ENCODE results near the gene ZNF516. TPM values are rescaled to one million over a fixed set of nuclear protein-coding genes. Genes with fewer than 3 reads are reported as not detected.

The ZNF516 gene
- total and polyA plus RNA-seq, 4 donors, result 2.5 to 12.2 (median 7.6) TPM

DNA sequence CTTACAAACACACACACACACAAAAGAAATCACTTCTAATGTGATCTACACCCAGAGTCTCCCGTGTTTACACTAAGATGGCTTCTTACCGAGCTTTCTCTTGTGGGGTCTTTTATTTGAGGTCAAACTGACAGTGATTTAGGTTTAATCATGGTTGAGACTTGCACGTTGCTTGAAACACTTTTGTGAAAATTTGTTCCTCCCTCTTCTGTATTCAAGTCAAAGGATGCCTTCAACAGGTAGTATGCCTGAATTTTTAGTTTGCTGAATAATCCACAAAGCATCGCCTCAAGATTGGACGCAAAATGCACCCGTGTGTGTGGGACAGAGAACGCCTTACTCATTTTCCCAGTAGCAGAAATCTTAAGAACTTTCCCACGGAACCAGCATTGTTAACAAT is 4.0 kb upstream of the ZNF516 start (continued):
- no peak for TF ChIP-seq HNF4A (conservative IDR thresholded peaks at IDR 0.05)
- no peak for TF ChIP-seq CTCF (IDR thresholded peaks at IDR 0.05; ENCODE audit: low read depth, low read length, missing input control)
- TF ChIP-seq ATF3 (IDR thresholded peaks at IDR 0.05), result no peak
- no peak for TF ChIP-seq JUND (IDR thresholded peaks at IDR 0.05)
- no peak for TF ChIP-seq FOXA2 (IDR thresholded peaks at IDR 0.05)
- no peak for TF ChIP-seq NR2F2 (IDR thresholded peaks at IDR 0.05)

GRCh38 chr18:76498064-76498463 is 3.0 kb upstream of the ZNF516 start:
- no peak overlapping the region for H3K27ac ChIP-seq (ENCODE audit: low read depth in 1 of 2, low read length in 2 of 2)
- H3K27me3 ChIP-seq (ENCODE audit: control insufficient read depth in 4 of 4, insufficient read depth in 4 of 4, low read length in 3 of 4), result no peaks in the 10 kb centered on the region
- TF ChIP-seq ATF3 (IDR thresholded peaks at IDR 0.05) (no peak), JUND (IDR thresholded peaks at IDR 0.05) (no peak), HNF4A (conservative IDR thresholded peaks at IDR 0.05) (no peak), MAX (IDR thresholded peaks at IDR 0.05) (no peak), NR2F2 (IDR thresholded peaks at IDR 0.05) (no peak), EGR1 (IDR thresholded peaks at IDR 0.05; ENCODE audit: low read depth in 2 of 2) (no peak), HNF4G (IDR thresholded peaks at IDR 0.05) (no peak), RXRA (IDR thresholded peaks at IDR 0.05) (no peak), GABPA (IDR thresholded peaks at IDR 0.05 in 1 of 2, conservative IDR thresholded peaks at IDR 0.05 in 1 of 2) (no peak), FOXA1 (IDR thresholded peaks at IDR 0.05) (no peak), CTCF (IDR thresholded peaks at IDR 0.05; ENCODE audit: low read depth, low read length, missing input control) (no peak), SP1 (IDR thresholded peaks at IDR 0.05) (no peak), FOXA2 (IDR thresholded peaks at IDR 0.05) (no peak), TAF1 (conservative IDR thresholded peaks at IDR 0.05) (no peak), RAD21 (IDR thresholded peaks at IDR 0.05) (no peak)
- TF ChIP-seq, protein P1, sequence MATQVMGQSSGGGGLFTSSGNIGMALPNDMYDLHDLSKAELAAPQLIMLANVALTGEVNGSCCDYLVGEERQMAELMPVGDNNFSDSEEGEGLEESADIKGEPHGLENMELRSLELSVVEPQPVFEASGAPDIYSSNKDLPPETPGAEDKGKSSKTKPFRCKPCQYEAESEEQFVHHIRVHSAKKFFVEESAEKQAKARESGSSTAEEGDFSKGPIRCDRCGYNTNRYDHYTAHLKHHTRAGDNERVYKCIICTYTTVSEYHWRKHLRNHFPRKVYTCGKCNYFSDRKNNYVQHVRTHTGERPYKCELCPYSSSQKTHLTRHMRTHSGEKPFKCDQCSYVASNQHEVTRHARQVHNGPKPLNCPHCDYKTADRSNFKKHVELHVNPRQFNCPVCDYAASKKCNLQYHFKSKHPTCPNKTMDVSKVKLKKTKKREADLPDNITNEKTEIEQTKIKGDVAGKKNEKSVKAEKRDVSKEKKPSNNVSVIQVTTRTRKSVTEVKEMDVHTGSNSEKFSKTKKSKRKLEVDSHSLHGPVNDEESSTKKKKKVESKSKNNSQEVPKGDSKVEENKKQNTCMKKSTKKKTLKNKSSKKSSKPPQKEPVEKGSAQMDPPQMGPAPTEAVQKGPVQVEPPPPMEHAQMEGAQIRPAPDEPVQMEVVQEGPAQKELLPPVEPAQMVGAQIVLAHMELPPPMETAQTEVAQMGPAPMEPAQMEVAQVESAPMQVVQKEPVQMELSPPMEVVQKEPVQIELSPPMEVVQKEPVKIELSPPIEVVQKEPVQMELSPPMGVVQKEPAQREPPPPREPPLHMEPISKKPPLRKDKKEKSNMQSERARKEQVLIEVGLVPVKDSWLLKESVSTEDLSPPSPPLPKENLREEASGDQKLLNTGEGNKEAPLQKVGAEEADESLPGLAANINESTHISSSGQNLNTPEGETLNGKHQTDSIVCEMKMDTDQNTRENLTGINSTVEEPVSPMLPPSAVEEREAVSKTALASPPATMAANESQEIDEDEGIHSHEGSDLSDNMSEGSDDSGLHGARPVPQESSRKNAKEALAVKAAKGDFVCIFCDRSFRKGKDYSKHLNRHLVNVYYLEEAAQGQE (IDR thresholded peaks at IDR 0.05), result no peak
- H3K4me1 ChIP-seq (ENCODE audit: control insufficient read depth in 4 of 4, insufficient read depth in 4 of 4, low read length in 3 of 4), result peaks cover 0 to 11% (median 9%) of the 10 kb centered on the region in 4 donors
- 47% methylated on average over 6 of the region's 6 CpGs for WGBS
- no peaks in the 10 kb centered on the region for H3K36me3 ChIP-seq (ENCODE audit: control insufficient read depth in 4 of 4, insufficient read depth in 3 of 4, low read depth in 1 of 4, low read length in 3 of 4)
- no peak for DNase-seq (ENCODE audit: low spot score)
- H3K4me3 ChIP-seq (ENCODE audit: low read depth in 1 of 3, low read length in 3 of 3), result no peak overlapping the region
- H3K9me3 ChIP-seq (ENCODE audit: control insufficient read depth in 4 of 4, low read length in 3 of 4), result no peaks in the 10 kb centered on the region
- H3K9ac ChIP-seq (ENCODE audit: low read depth in 1 of 2, low read length in 2 of 2), result no peak overlapping the region

Data from liver (tissue), 9 donors.